ENCODE data around the gene GDPD3.

The GDPD3 gene

GRCh38 chr16:30094541-30095165 is 18.7 kb downstream of the GDPD3 start:
- DNase-seq, result no peak

DNA sequence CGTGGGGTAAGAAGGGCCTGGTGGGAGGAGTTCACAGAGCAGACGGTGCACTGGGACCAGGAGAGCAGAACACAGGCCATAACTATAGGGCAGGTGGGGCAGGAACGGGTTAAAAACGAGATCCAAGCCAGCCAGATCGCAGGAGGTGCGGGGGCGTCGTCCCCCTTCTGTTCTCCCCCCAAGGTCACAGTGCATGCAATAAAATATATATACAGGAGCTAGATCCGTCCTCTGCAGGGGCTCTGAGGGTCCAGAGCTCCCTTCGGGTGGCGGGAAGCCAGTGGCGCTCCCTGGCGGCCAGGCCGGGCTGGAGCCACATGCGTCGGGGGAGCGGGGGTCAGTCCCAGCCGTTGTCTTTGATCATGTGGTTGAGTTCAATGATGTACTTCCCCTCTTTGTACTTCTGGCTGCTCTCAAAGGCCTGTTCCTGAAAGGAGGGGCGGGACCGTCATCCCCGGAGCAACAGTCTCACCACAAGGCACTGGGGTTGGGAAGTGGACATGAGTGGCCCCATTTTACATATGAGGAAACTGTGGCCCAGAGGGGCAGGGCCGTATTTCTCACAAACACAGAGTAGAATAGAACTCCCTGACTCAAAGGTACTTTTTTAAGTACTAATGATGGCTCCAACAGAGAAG is 20.8 kb downstream of the GDPD3 start:
- DNase-seq, result peak; percentile 91

DNA sequence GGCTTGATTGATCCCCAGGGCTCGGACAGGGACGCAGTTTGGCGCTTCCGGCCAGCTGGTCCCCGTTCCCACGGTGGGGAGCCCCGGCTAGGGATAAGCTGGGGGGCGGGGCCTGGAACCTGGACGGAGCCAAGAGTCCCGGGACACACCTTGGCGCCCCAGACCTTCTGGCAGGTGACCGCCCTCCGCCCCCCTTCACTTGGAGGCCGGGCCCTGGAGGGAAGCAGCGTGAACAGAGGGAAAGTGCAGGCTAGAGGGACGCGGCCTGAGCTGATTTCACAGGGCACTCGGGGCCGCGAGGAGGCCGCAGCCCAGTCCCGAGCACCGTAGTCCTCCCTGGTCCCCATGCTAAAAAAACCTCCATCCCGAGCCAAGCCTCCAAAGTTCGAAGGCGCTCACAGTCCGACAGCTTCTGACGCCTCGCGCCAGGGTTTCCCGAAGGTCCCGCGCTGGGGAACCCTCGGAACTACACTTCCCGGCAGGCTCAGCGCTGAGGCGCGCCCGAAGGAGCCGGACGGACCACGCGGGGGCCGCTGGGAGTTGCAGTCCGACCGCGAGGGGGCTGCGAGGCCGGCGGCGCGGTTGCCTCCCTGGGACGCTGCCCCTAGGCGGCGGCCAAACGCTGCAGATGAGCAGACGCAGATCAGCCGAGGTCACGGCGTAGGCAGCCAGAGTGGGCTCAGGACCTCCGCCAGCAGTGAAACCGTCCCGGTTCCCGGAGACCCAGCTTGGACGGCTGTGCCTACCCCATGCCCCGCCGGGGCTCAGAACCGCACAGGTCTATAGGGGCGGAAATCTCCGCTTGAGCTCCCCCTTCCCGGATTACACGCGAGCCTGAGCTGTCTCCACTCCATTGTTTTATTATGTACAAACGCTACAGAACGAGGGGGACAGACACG is 21.6 kb downstream of the GDPD3 start, which contains the start of gene TBX6:
TBX6 (minus strand) TSS at position 451 of the 899 bp plus-strand sequence. CDS start 731 bp downstream, outside the sequence.
- peak; percentile 97 for DNase-seq

GRCh38 chr16:30090610-30091331 is 22.6 kb downstream of the GDPD3 start:
- DNase-seq, result no peak

DNA sequence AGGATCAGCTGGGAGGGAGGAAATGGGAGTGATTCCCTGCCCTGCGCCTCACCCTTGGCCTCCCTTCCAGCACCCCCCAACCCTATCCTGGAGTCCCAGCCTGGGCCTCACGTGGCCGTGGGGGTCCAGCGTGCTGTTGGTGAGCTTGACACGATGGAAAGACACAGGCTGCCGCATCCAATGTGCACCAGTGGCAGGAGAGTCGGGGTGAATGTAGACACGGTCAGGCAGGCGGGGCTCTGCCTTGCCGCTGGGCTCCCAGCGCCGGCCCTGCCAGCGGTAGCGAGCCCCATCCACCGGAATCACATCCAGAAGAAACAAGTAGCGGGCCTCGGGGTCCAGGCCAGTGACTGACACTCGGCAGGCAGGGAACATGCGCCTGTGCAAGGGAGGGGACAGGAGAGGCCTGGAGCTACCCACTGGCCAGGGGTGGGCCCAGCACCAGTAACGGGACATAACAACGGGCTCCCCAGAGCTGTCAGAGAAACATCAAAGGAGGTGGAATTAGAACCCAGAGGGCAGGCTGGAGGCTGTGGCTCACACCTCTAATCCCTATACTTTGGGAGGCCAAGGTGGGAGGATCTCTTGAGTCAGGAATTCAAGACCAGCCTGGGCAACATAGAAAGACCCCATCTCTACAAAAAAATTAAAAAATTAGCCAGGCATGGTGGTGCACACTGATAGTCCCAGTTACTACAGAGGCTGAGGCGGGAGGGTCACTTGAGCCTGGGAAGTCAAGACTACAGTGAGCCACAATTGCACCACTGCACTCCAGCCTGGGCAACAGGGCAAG is 24.3 kb downstream of the GDPD3 start:
- DNase-seq, result no peak

GRCh38 chr16:30088237-30088831 is 25.0 kb downstream of the GDPD3 start:
- DNase-seq, result no peak

DNA sequence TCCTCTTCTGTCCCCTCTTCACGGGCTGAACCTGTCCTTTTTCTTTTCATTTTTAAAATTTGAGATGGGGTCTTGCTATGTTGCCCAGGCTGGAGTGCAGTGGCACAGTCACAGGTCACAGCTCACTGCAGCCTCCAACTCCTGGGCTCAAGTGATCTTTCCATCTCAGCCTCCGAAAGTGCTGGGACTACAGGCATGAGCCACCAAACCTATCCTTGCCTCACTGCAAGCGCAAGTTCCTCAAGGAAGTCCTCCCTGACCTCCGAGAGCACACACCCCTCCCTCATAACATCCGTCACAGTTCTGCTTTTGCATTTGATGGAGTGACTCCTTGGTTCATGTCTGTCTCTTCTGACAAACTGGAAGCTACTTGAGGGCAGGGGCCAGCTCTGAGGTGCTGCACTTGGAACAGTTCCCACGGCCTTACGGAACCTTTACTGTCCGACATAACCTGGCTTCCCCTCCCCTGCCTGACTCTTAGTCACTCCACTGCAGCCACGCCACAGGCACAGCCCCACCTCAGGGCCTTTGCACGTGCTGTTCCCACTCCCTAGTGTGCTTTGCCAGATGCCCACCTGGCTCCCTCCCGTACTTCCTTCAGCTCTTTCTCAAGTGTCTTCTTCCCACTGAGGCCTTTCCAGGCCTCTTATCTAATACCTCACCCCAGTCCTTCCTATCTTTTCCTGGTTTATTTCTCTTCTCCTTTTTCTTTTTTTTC is 26.0 kb downstream of the GDPD3 start:
- DNase-seq, result no peak

DNA sequence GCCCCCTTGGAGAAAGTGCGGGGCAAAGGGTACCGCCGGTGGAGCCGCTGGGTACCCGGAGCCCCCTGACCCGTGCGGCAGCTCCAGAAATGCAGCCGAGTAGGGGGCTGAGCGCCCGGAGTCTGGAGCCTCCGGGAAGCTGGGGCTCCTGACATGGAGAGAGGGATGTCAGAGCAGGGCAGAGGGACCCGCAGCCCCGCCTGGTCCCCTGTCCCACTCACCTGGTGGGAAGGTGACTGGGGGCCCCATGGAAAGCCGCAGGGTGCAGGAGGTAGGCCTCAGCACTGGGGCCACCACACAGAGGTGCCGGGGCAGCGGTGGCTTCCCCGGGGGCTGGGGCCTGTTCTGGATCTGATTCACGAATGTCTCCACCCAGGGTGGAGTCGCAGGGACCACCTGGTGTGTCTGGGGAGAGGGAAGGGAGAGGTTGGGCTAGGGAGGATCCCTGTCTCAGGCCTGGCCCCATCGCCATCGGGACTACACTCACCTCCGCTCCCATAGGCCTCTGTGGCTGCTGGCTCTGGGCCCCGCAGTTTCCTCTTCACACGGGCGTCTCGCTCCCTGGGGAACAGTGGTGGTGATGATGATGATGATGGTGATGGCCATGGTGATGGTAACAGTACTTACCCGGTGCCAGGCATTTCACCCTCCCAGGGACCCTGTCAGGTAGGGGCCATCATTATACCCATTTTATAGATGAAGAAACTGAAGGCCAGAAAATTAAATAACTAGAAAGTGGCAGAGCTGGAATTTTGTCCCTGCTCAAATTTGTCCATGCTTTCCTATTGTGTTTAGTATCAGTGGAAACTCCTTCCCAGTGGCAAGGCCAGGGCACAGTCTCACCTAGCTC is 26.8 kb downstream of the GDPD3 start:
- no peak for DNase-seq

GRCh38 chr16:30085820-30086219 is 27.5 kb downstream of the GDPD3 start:
- DNase-seq, result no peak

DNA sequence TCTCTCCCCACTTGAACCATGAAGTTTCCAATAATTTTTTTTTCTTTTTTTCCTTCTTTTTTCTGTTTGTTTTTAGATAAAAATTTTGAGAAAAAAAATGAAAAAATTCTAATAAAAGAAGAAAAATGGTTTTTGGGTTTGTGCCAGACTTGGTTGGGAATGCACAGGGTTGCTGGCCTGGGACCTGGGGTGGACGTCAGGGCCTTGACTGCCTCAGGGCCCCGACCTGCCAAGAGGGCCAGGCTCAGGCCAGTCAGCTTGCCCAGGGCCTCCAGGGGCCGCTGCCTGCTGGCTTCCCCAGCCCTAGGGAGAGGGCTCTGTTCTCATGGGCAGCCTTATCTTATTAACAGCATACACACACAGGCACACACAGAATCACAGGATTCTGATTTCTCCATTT is 28.1 kb downstream of the GDPD3 start:
- no peak for DNase-seq

GRCh38 chr16:30084816-30085159 is 28.5 kb downstream of the GDPD3 start:
- no peak for DNase-seq

DNA sequence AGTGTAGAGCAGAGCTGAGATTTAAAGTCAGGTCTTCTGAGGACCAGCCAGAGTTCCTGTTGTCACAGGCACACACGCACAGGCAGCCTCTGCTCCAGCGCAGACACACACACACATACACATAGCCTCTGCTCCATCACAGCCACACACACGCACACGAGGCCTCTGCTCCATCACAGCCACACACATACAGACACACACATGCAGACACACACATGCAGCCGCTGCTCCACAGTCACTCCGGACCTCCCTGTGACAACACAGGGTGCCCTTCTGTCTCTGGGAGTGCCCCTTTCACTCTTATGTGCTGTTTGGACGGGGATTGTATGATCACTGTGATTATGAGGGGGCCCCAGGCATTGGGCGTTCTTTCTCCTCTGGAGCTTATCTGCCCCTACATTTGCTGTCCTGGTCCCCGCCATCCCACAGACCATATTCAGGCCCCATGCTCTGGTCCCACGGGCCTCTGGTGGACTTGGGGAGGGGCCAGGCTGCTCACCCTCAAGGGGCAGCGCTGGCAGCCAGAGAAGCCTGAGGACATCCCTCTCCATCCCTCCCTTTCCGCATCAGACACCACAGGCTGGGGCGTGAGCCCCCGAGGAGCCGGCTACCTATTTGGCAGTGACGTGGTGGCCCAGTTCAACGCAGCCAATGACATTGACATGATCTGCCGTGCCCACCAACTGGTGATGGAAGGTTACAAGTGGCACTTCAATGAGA is 29.1 kb downstream of the GDPD3 start:
- DNase-seq, result no peak

GRCh38 chr16:30083216-30084055 is 29.9 kb downstream of the GDPD3 start:
- DNase-seq, result no peak

GRCh38 chr16:30082545-30083090 is 30.7 kb downstream of the GDPD3 start:
- no peak for DNase-seq

DNA sequence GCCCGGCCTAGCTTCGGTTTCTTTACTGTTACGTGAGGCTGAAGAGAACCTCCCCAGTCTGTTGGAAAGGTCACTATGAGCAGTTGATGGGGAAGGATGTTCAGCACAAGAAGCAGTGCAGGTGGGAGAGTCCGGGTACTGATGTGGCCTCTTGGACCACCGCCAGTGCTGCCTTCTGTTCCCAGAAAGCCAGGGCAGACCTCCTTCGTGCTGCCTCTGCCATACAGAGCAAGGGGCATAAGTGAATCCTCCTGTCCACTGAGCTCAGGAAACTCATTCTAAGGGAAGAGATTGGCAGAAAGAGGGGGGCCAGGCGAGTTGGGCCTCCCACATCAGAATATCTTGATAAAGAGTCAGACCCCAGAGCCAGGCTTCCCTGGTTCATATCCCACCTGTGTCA is 33.9 kb downstream of the GDPD3 start:
- no peak for DNase-seq

DNA sequence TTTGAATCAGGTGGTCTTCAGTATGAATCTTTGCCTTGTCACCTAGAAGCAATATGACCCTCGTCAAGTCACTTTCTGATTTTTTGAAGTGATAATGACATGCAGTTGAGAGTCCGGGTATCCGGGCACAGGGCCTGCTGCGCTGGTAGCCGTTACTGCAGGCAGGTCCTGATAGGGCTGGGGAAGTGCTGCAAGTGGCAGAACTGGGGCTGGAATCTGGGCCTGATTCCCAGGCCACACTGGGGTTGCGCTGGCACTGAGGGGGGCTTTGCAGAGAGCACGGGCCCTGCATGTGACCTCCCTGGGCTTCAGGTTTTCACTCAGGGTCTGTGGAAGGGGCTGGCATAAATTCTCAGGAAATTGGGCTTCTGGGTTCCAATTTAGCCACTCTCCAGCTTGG is 34.6 kb downstream of the GDPD3 start:
- no peak for DNase-seq

- DNase-seq, result no peak
Observed at GRCh38 chr16:30077656-30078055, 35.7 kb downstream of the GDPD3 start.

DNA sequence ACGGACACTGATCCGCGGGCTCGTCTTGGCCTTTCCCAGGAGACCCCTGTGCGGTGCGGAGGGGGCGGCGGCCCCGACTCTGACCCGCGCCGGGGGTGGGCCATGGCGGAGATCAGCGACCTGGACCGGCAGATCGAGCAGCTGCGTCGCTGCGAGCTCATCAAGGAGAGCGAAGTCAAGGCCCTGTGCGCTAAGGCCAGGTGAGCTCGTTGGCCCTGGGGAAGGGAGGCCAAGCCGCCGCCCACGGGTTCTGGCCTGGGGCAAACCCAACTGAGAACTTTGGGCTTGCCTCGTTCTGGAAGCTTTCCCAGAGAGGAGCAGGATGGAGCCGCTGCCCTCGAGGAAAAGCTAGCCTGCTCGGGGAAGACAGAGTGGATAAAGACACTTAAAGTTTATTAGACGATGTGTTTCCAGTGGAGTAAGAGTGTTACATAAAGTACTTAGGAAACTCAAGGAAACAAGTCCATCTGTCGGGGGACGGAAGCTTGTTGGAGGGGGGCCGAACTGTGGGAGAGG is 37.0 kb downstream of the GDPD3 start:
- no peak for DNase-seq
